Loucy (cell line): Measurements from ENCODE around the gene MACROD2.
"Not testable (repeated sequence)": the region's sequence is repeated elsewhere in the genome, so short reads cannot be mapped to it uniquely, and the experiment has no call there.

Experiments
- H2AFZ ChIP-seq: fragments of 200-600 bp; sonication (generic); 2 replicates; pipeline ENCODE4 v1.6.0; 2016; ENCODE audit warnings: antibody characterized with exemption, mild to moderate bottlenecking, low read length, moderate library complexity
- H3F3A ChIP-seq: fragments of 200-600 bp; 2 replicates; pipeline ENCODE4 v1.6.0; 2016; ENCODE audit warnings: antibody characterized with exemption, low read depth, mild to moderate bottlenecking
- H3K27me3 ChIP-seq: fragments of 200-600 bp; sonication (generic); 2 replicates; pipeline ENCODE4 v1.6.1; 2014; ENCODE audit warnings: low read length, mild to moderate bottlenecking; ENCODE audit not compliant: insufficient read depth, poor library complexity, severe bottlenecking
- H3K36me3 ChIP-seq: fragments of 200-600 bp; sonication (generic); 2 replicates; pipeline ENCODE4 v1.6.1; 2016; ENCODE audit warnings: low read length; ENCODE audit not compliant: insufficient read depth
- H3K4me1 ChIP-seq: fragments of 200-600 bp; sonication (generic); 2 replicates; pipeline ENCODE4 v1.5.1; 2014; ENCODE audit warnings: low read length, mild to moderate bottlenecking; ENCODE audit not compliant: insufficient read depth, poor library complexity, severe bottlenecking
- H3K4me2 ChIP-seq: fragments of 200-600 bp; sonication (generic); 2 replicates; pipeline ENCODE4 v1.6.0; 2014; ENCODE audit warnings: antibody characterized with exemption, low read length, low read depth, mild to moderate bottlenecking; ENCODE audit not compliant: poor library complexity, severe bottlenecking
- H3K4me3 ChIP-seq: fragments of 200-600 bp; sonication (generic); 2 replicates; pipeline ENCODE4 v1.5.1; 2014; ENCODE audit warnings: low read length, mild to moderate bottlenecking, mixed read lengths; ENCODE audit not compliant: poor library complexity, severe bottlenecking
- H3K79me2 ChIP-seq: fragments of 200-600 bp; sonication (generic); 2 replicates; pipeline ENCODE4 v1.6.1; 2014; ENCODE audit warnings: low read length; ENCODE audit not compliant: insufficient read depth
- H3K9ac ChIP-seq: fragments of 200-600 bp; sonication (generic); 2 replicates; pipeline ENCODE4 v1.6.0; 2014; ENCODE audit warnings: mild to moderate bottlenecking, low read depth, low read length, moderate library complexity; ENCODE audit not compliant: poor library complexity, severe bottlenecking
- H3K9me2 ChIP-seq: fragments of 200-600 bp; sonication (generic); replicated peaks from 2 replicates; pipeline ENCODE4 v1.6.1; 2016; ENCODE audit warnings: low read depth, low read length, mixed read lengths
- H3K9me3 ChIP-seq: fragments of 200-600 bp; sonication (generic); 2 replicates; pipeline ENCODE4 v1.6.1; 2014; ENCODE audit warnings: mild to moderate bottlenecking, antibody characterized with exemption, low read length, low read depth; ENCODE audit not compliant: insufficient read depth
- H4K20me1 ChIP-seq: fragments of 200-600 bp; sonication (generic); 2 replicates; pipeline ENCODE4 v1.6.0; 2014; ENCODE audit warnings: antibody characterized with exemption, low read length, mild to moderate bottlenecking; ENCODE audit not compliant: insufficient read depth, poor library complexity, severe bottlenecking
- CTCF ChIP-seq: fragments of 200-600 bp; sonication (generic); conservative IDR thresholded peaks from 2 replicates; pipeline ENCODE4 v1.5.1; 2014; ENCODE audit warnings: mild to moderate bottlenecking, antibody characterized with exemption, low read length
- EZH2phosphoT487 ChIP-seq: fragments of 200-600 bp; IDR thresholded peaks from 2 replicates; pipeline ENCODE4 v1.6.1; 2018; ENCODE audit warnings: antibody characterized with exemption, mild to moderate bottlenecking, moderate library complexity, borderline replicate concordance

Gene MACROD2

GRCh38 chr20:15806105-15806504 is 1810.8 kb downstream of the MACROD2 start:
- Histone ChIP-seq H4K20me1 (no peaks in the 10 kb centered on the region), H3K4me1 (no peaks in the 10 kb centered on the region), H3K36me3 (no peaks in the 10 kb centered on the region), H3K9ac (no peak overlapping the region), H3K4me2 (no peak overlapping the region), H3K4me3 (no peak overlapping the region), H3K79me2 (no peaks in the 10 kb centered on the region), H3K27me3 (no peaks in the 10 kb centered on the region), H3K9me3 (no peaks in the 10 kb centered on the region), H2AFZ (no peak overlapping the region), H3F3A (no peaks in the 10 kb centered on the region), H3K9me2 (no peaks in the 10 kb centered on the region)
- TF ChIP-seq CTCF (no peak), EZH2phosphoT487 (no peak)

GRCh38 chr20:15807271-15807670 is 1812.0 kb downstream of the MACROD2 start:
- Histone ChIP-seq H3K4me2 (no peak overlapping the region), H3F3A (no peaks in the 10 kb centered on the region), H3K4me1 (no peaks in the 10 kb centered on the region), H3K27me3 (no peaks in the 10 kb centered on the region), H3K9me3 (no peaks in the 10 kb centered on the region), H3K4me3 (no peak overlapping the region), H2AFZ (no peak overlapping the region), H3K79me2 (no peaks in the 10 kb centered on the region), H4K20me1 (no peaks in the 10 kb centered on the region), H3K9me2 (no peaks in the 10 kb centered on the region), H3K9ac (no peak overlapping the region), H3K36me3 (no peaks in the 10 kb centered on the region)
- TF ChIP-seq CTCF: no peak

- not testable (repeated sequence) for H2AFZ ChIP-seq, H3K36me3 ChIP-seq, H3K4me1 ChIP-seq, H3K79me2 ChIP-seq, H3K4me2 ChIP-seq, H3F3A ChIP-seq, H3K4me3 ChIP-seq, H3K9me3 ChIP-seq, H3K9ac ChIP-seq, H4K20me1 ChIP-seq, H3K9me2 ChIP-seq, H3K27me3 ChIP-seq
Measured at GRCh38 chr20:15807771-15808170, 1812.5 kb downstream of the MACROD2 start.

GRCh38 chr20:15811951-15812350 is 1816.6 kb downstream of the MACROD2 start:
- H3K9ac ChIP-seq: no peak overlapping the region
- no peak overlapping the region for H3K4me3 ChIP-seq
- no peaks in the 10 kb centered on the region for H3K79me2 ChIP-seq
- no peaks in the 10 kb centered on the region for H3K36me3 ChIP-seq
- TF ChIP-seq CTCF: no peak
- TF ChIP-seq EZH2phosphoT487: no peak
- H3K4me1 ChIP-seq: no peaks in the 10 kb centered on the region
- H3K9me3 ChIP-seq: no peaks in the 10 kb centered on the region
- no peaks in the 10 kb centered on the region for H3F3A ChIP-seq
- H3K9me2 ChIP-seq: no peaks in the 10 kb centered on the region
- H3K27me3 ChIP-seq: no peaks in the 10 kb centered on the region
- no peak overlapping the region for H2AFZ ChIP-seq
- no peak overlapping the region for H3K4me2 ChIP-seq
- no peaks in the 10 kb centered on the region for H4K20me1 ChIP-seq
